DND-41 (cell line): ENCODE results near the gene EEF1G.

ENCODE experiments used
- ATAC-seq: fragments of 200-7000 bp; cut with Tn5 transposase; 3 replicates; pipeline ENCODE4 v1.9.1; 2021; ENCODE audit warnings: low read depth; ENCODE audit not compliant: insufficient read depth
- DNase-seq: peaks from one replicate; pipeline ENCODE4 v3.0.0-alpha.2; 2020
- H2AFZ ChIP-seq: 2 replicates; pipeline ENCODE4 v1.6.0; 2012; ENCODE audit warnings: low read depth, low read length
- H3K27ac ChIP-seq: 2 replicates; pipeline ENCODE4 v1.5.1; 2012; ENCODE audit warnings: low read length, inconsistent platforms
- H3K27me3 ChIP-seq: fragments of 200-600 bp; sonication (generic); 2 replicates; pipeline ENCODE4 v1.6.0; 2012; ENCODE audit warnings: low read length, mild to moderate bottlenecking, inconsistent platforms; ENCODE audit not compliant: insufficient read depth, poor library complexity
- H3K36me3 ChIP-seq: 2 replicates; pipeline ENCODE4 v1.5.1; 2012; ENCODE audit warnings: low read length, inconsistent platforms; ENCODE audit not compliant: insufficient read depth
- H3K4me1 ChIP-seq: 2 replicates; pipeline ENCODE4 v1.5.1; 2012; ENCODE audit warnings: mild to moderate bottlenecking, low read length; ENCODE audit not compliant: insufficient read depth
- H3K4me2 ChIP-seq: 2 replicates; pipeline ENCODE4 v1.6.0; 2012; ENCODE audit warnings: mild to moderate bottlenecking, moderate library complexity, low read length, inconsistent platforms; ENCODE audit not compliant: insufficient read depth
- H3K4me3 ChIP-seq, 2 experiments: fragments of 200-600 bp in 1 of 2; shearing (Covaris generic) in 1 of 2; 2 replicates each; pipeline ENCODE4 v1.5.1; 2012 to 2016; ENCODE audit warnings: inconsistent platforms in 2 of 2, low read length in 2 of 2, mild to moderate bottlenecking in 2 of 2, low read depth in 1 of 2, moderate library complexity in 1 of 2
- H3K79me2 ChIP-seq: 2 replicates; pipeline ENCODE4 v1.6.0; 2012; ENCODE audit warnings: low read length, inconsistent platforms; ENCODE audit not compliant: insufficient read depth
- H3K9ac ChIP-seq: 2 replicates; pipeline ENCODE4 v1.6.0; 2012; ENCODE audit warnings: low read depth, mild to moderate bottlenecking, inconsistent platforms, low read length, moderate library complexity
- H3K9me3 ChIP-seq: 2 replicates; pipeline ENCODE4 v1.5.1; 2012; ENCODE audit warnings: low read length, moderate library complexity, mild to moderate bottlenecking, inconsistent platforms; ENCODE audit not compliant: insufficient read depth, severe bottlenecking
- H4K20me1 ChIP-seq: 2 replicates; pipeline ENCODE4 v1.6.0; 2012; ENCODE audit warnings: low read length; ENCODE audit not compliant: insufficient read depth
- EZH2 ChIP-seq: IDR thresholded peaks from 3 replicates; pipeline ENCODE4 v1.6.1; 2012; ENCODE audit warnings: borderline replicate concordance, low read depth, mild to moderate bottlenecking, moderate library complexity, low read length, inconsistent platforms; ENCODE audit not compliant: severe bottlenecking
- TF ChIP-seq, protein P1 (sequence below): IDR thresholded peaks from 2 replicates; pipeline ENCODE4 v1.5.1; 2012; ENCODE audit warnings: borderline replicate concordance, low read length, moderate library complexity, mild to moderate bottlenecking; ENCODE audit not compliant: poor library complexity, severe bottlenecking; ENCODE audit errors: extremely low read depth

The EEF1G gene

DNA sequence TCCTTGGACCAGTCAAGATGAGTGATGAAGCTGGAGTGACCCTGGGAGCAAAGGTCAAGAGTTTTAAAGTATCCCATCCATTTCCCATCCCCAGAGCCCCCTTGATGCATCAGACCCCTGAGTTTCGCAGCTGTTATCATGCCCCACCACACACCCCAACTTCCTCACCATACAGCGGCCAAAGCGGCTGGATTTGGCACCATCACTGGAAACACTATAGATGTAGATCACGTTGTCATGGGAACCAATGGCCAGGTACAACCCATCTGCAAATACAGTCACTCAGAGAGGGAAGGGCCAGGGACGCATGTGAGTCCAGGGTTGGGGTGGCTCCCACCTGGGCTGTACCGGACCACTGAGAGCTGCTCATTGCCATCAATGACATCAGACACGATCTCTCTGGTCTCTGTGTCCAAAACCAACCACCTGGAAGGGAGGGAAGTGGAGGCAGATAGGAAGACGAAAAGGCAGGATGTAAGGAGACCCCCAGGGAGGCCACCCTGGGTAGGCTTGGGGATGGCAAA, 30.1 kb upstream of the EEF1G start:
- no peak overlapping the region for H3K4me3 ChIP-seq
- peaks cover 27% of the 10 kb centered on the region for H3K4me1 ChIP-seq
- H3K36me3 ChIP-seq, result peaks cover 48% of the 10 kb centered on the region
- TF ChIP-seq, protein P1, sequence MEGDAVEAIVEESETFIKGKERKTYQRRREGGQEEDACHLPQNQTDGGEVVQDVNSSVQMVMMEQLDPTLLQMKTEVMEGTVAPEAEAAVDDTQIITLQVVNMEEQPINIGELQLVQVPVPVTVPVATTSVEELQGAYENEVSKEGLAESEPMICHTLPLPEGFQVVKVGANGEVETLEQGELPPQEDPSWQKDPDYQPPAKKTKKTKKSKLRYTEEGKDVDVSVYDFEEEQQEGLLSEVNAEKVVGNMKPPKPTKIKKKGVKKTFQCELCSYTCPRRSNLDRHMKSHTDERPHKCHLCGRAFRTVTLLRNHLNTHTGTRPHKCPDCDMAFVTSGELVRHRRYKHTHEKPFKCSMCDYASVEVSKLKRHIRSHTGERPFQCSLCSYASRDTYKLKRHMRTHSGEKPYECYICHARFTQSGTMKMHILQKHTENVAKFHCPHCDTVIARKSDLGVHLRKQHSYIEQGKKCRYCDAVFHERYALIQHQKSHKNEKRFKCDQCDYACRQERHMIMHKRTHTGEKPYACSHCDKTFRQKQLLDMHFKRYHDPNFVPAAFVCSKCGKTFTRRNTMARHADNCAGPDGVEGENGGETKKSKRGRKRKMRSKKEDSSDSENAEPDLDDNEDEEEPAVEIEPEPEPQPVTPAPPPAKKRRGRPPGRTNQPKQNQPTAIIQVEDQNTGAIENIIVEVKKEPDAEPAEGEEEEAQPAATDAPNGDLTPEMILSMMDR, result no peak
- TF ChIP-seq EZH2, result no peak
- ATAC-seq (no peak), DNase-seq (no peak)
- no peak overlapping the region for H2AFZ ChIP-seq
- no peak overlapping the region for H3K27ac ChIP-seq
- no peak overlapping the region for H3K9ac ChIP-seq
- no peaks in the 10 kb centered on the region for H3K9me3 ChIP-seq
- peaks cover 26% of the 10 kb centered on the region for H3K79me2 ChIP-seq
- peaks cover 14% of the 10 kb centered on the region; the same call in 1 of the 2 replicates for H4K20me1 ChIP-seq
- H3K27me3 ChIP-seq, result no peaks in the 10 kb centered on the region
- no peak overlapping the region for H3K4me2 ChIP-seq

DNA sequence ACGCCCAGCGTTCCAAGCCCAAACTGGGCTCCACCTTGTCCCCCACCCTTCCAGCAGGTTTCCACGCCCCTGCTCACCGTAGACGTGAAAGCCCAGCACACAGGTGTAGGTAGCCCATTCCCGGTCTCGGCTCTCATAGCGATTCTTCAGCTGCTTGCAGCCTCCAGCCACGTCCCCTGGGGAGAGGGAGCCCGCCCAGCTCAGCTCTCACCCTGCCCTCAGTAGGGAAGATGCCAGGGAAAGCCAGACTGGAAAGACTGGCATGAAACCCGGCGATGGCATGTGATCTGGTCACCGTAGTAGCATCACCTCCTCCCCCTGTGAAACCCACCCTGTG, 29.3 kb upstream of the EEF1G start:
- no peak for ATAC-seq
- H3K4me3 ChIP-seq, result no peak overlapping the region
- peaks cover 22% of the 10 kb centered on the region for H4K20me1 ChIP-seq
- no peak overlapping the region for H3K9ac ChIP-seq
- no peaks in the 10 kb centered on the region for H3K9me3 ChIP-seq
- H3K36me3 ChIP-seq, result peaks cover 51% of the 10 kb centered on the region
- DNase-seq, result no peak
- H3K27me3 ChIP-seq, result no peaks in the 10 kb centered on the region
- no peak overlapping the region for H3K27ac ChIP-seq
- TF ChIP-seq, protein P1, result no peak
- no peak for TF ChIP-seq EZH2
- peaks cover 35% of the 10 kb centered on the region for H3K4me1 ChIP-seq
- no peak overlapping the region for H2AFZ ChIP-seq
- no peak overlapping the region for H3K4me2 ChIP-seq
- H3K79me2 ChIP-seq, result peaks cover 34% of the 10 kb centered on the region

DNA sequence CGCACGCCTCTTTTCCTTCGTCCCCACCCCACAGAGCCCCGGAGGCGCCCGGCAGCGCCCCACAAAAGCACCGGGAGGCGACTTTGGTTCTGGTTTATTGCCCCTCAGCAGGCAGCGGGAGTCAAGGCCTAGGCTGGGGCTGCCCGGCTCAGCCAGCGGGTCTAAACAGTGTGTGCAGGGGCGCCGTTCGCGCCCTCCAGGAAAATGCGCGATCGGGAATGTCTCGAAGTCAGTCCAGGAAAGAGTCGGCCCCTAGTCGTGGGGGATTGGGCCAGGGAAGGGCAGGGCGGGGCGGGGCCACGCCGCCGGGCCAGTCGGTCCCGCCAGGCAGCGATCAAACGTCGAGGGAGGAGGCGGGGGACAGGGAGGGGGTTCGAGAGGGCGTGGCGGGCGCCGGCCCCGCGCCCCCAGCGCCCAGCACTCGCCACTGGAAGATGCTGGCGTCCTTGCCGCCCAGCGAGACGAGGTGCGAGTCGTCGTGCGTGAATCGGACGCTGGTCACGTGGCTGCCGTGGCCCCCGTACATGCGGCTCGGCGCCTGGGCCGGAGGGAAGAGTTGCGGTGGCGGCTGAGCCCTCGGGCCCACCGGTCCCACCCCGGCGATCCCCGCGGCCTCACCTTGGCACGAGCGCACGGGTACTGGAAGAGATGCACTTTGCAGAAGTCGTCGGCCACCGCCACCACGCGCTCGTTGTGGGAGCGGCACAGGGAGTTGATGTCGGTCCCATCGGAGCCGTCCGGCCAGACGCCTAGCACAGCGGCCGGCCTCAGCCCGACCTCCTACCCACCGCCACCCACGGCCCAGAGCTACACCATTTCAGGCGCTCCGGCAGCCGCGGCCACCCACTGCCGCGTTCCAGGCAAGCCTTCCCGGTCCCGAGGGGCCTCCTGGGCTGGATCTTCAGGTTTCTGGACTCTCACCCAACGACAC, 28.7 kb upstream of the EEF1G start:
- H4K20me1 ChIP-seq, result peaks cover 28% of the 10 kb centered on the region
- DNase-seq (no peak), ATAC-seq (no peak)
- no peak for TF ChIP-seq EZH2
- TF ChIP-seq, protein P1, result no peak
- peak overlapping the region; percentile 97 for H3K9ac ChIP-seq
- peaks cover 57% of the 10 kb centered on the region for H3K36me3 ChIP-seq
- H3K9me3 ChIP-seq, result no peaks in the 10 kb centered on the region
- H3K27ac ChIP-seq, result peak overlapping the region; percentile 57
- no peaks in the 10 kb centered on the region for H3K27me3 ChIP-seq
- peak overlapping the region; percentile 86 for H2AFZ ChIP-seq
- H3K4me1 ChIP-seq, result peaks cover 40% of the 10 kb centered on the region
- peak overlapping the region; percentile 96 for H3K4me2 ChIP-seq
- H3K4me3 ChIP-seq, result peak overlapping the region in 1 of 2 experiments; percentile 69; a peak in 3 of 4 replicates
- peaks cover 40% of the 10 kb centered on the region for H3K79me2 ChIP-seq
